AG09319 (cell line): ENCODE data around the gene GSE1.

Experiments used
- DNase-seq: peaks from one replicate; pipeline ENCODE4 v3.0.0-alpha.2; 2010; ENCODE audit warnings: low read depth; ENCODE audit errors: extremely low read depth
- TF ChIP-seq, protein P1 (sequence below): IDR thresholded peaks from 2 replicates; pipeline ENCODE4 v1.5.1; 2011; ENCODE audit warnings: low read depth, mild to moderate bottlenecking, inconsistent platforms, low read length, moderate library complexity

GSE1 gene

DNA sequence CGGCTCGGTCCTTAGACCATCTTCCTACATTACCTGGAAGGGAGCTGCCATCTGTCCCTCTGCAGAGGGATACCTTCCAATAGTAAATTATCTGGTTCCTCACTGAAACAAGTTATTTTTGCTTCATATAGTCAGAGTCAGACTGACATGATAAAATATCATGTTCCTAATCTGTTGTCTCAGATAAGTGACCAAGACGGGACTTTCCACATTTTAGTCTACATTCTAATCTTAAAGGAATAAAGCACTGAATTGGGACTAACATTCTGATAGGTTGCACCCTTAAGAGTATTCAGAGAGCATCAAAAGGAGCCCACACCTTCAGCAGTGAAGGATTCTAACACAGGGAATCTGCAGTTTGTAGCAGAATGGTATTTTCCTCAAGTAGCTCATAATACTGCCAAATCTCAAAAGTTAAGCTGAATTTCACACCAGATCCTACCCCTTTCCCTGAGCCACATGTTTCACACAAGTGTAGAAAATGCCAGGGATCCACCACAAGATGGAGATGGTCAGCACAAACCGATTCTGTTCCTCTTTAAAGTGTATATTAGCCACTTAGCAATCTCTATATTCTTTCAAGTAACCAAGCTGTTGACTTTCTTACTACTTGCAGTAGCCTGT, 62.2 kb downstream of the GSE1 start:
- no peak for DNase-seq
- TF ChIP-seq, protein P1, sequence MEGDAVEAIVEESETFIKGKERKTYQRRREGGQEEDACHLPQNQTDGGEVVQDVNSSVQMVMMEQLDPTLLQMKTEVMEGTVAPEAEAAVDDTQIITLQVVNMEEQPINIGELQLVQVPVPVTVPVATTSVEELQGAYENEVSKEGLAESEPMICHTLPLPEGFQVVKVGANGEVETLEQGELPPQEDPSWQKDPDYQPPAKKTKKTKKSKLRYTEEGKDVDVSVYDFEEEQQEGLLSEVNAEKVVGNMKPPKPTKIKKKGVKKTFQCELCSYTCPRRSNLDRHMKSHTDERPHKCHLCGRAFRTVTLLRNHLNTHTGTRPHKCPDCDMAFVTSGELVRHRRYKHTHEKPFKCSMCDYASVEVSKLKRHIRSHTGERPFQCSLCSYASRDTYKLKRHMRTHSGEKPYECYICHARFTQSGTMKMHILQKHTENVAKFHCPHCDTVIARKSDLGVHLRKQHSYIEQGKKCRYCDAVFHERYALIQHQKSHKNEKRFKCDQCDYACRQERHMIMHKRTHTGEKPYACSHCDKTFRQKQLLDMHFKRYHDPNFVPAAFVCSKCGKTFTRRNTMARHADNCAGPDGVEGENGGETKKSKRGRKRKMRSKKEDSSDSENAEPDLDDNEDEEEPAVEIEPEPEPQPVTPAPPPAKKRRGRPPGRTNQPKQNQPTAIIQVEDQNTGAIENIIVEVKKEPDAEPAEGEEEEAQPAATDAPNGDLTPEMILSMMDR = peak; percentile 56

DNA sequence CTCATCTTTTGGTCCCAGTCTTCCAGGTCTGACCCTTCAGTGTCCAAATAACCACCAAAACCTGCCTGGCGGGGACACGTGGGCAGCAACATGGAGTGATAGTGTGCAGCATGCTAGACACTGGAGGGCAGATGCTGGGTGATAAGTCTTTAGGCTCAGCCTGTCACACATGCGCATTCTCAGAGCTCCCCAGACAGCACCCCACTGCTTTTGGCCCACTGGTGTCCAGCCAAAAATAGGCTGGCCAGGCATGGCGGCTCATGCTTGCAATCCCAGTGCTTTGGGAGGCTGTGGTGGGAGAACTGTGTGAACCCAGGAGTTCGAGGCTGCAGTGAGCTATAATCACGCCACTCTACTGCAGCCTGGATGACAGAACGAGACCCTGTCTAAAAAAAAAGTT, 63.3 kb downstream of the GSE1 start:
- no peak for DNase-seq
- TF ChIP-seq, protein P1 = no peak

DNA sequence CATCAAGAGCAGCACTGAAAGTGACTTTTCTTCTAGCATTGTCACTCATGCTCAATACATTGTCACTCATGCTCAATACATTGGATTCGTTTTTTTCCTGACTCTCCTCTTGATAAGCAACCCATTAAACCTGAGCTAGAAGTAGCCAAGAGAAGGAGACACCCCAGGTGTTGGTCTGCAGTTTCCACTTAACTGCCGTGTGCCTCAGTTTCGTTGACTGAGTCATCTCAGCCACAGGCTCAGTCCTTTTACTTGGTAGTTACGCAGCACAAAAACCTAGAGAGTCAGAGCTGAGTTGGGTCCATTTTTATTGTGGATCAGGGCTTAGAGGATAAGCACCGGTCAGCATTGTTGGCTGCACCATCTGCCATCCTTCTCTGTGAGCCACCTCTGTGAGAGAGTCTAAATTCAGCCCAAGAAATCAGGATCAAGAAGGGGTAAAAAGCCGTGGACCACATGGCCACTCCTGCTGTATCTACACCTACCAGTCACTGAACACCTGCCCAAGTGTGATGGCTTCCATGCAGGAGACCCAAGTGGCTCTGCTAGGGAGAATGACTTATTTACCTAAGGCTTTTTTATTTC, 64.4 kb downstream of the GSE1 start:
- DNase-seq = no peak

DNA sequence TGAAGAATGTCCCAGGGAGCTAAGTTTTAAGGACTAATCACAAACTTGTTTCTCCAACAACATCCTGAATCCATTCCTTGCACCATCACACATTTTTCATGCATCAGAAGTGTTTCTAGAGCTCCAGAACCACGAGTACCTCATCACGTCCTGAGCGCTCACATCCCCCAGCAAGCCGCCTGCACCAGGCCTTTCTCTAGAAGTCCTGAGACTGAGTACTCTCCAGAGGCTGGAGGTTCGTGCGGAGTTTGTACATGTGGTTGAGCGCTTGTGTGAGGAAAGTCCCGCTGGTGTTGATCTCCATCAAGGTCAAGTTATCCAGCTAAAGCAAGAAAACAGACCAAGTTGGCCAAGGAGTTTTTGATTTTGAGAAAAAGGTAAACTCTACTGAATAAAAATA, 64.9 kb downstream of the GSE1 start:
- DNase-seq = no peak
- TF ChIP-seq, protein P1 = no peak

More for the DNA sequence above, 64.4 kb downstream of the GSE1 start:
- TF ChIP-seq, protein P1 = no peak

DNA sequence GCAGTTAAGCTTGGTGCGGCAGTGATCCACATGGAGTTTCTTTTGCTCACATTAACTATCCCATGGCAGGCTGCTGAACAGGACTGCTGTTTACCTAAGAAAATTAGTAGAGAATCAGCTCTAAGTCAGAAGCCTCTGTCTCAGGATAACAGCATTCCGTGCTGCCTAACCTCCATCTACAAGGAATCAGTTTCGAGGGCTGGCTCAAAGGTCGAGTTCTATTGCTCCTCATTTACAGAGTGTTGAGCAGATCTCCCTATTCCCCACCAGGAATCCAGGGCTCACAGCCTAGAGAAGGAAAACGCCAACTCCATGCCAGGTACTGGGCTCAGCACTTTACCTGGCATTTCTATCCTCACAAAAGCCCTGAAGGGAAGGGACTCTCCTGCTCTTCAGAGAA, 65.7 kb downstream of the GSE1 start:
- DNase-seq = no peak
- TF ChIP-seq, protein P1 = no peak

DNA sequence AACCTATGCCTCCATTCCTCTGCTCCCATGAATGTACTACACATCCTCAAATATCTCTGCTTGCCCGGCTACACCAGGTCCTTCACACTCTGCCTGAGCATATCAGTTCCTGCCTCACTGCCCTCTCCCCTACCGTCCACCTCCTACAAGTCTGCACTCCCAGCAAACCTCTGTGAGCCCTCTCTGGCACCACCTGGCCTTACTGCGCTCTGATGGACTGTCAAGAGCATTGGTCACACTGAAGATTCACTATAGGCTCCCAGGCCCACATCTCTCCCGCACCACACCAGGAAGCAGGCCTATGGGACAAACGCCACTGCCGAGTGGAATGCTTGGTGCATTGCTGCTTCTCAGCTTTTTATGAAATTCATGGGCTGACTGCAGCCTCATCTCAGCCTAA, 66.7 kb downstream of the GSE1 start:
- TF ChIP-seq, protein P1 = no peak
- no peak for DNase-seq

DNA sequence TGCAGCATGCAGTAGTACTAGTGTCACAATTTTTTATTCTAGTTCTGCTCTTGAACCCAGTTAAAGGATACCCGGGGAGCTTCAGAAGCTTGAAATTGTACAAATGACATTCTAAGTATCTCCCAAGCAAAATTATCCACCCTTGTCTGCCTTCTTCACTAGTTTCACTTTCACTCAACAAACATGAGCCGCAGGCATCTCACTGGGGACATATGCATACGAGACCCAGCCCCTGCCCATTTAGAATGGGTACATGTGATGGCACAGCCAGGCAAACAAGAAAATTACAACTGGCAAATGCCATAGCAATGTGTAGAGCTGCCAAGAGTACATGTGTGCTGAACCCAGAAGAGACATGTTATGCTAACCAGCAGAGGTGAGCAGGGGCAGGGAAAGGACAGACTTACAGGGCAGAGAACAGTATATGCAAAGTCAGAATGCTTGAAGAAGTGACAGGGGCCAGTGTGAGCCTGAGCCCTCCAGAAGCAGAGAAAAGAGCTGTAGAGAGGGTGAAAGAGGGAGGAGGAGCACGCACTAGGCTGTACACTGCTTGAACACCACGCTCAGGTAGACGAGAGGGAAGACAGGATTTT, 67.3 kb downstream of the GSE1 start:
- DNase-seq = no peak
- TF ChIP-seq, protein P1 = no peak
